ENCODE results near the gene GTSE1.

Gene GTSE1

GRCh38 chr22:46329616-46330015 is 32.9 kb downstream of the GTSE1 start:
- no peak for DNase-seq

GRCh38 chr22:46330426-46330825 is 33.8 kb downstream of the GTSE1 start:
- no peak for DNase-seq

GRCh38 chr22:46331496-46331895 is 34.8 kb downstream of the GTSE1 start:
- DNase-seq, result no peak

GRCh38 chr22:46335201-46336118 is 38.8 kb downstream of the GTSE1 start, which contains the start of gene TRMU:
Gene TRMU, plus strand, starts transcription at chr22:46335714. Its CDS starts 51 bp downstream, at chr22:46335765.
- peak; percentile 65 for DNase-seq

DNA sequence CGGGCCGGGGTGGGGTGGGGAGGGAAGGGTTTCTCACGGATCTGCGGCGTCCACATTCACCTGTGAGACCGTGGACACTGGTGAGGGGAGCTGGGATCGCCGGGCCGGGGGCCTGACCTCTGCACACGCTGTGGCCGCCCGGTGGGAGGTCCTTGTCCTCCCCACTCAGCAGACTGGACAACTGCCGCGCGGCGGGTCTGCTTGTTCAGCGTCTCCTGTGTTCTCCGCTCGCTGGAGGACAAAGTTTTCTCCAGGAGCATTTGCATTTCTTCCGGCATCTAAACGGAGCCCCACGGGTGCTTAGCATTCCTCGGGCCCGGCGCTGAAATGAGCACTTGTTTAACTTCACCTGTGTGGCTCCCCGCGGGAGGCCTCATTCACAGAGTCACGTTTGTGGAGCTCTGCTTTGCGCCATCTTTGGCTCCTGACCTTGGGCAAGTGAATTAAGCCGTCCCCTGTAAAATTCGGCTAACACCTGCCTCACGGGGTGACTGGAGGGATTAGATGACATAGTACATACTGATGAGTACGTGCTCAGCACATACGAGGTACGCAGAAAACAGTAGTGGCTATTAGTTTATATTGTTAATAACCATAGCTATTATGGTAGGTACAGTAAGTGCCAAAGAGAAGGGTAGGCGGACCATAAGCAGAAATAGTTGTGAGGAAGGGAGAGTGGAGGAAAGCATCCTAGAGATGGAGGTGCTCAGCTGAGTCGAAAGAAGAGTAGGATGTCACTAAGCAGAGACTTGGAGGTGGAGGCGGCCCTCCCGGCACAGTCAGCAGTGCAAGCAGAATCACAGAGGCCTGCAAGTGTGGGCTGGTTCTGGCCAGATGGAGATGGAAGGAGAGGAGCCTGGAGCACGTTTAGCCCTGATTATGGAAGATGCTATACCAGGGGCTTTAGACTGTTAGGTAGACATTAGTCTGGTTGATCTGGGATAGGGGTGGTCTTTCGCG is 39.7 kb downstream of the GTSE1 start:
- peak; percentile 10 for DNase-seq

- DNase-seq, result no peak
Observed at GRCh38 chr22:46337870-46338269, 41.2 kb downstream of the GTSE1 start.

DNA sequence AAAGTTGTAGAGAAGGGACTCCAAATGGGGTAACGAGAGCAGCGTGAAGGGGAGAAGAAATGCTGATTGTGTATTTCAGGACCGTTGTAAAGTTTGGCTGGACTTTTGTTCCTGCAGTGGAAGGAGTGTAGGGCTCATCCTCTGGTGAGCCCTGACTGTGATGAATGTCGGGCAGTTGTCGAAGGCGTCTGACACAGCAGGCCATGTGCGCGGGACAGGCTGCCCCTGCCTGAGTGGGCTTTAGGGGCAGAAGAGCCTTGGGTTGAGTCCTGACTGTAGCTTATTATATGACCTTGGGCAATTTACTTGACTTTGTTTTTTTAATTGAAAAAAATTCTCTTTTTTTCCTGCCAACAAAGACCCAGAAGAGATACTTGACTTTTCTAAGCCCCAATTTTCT is 42.0 kb downstream of the GTSE1 start:
- DNase-seq, result no peak

DNA sequence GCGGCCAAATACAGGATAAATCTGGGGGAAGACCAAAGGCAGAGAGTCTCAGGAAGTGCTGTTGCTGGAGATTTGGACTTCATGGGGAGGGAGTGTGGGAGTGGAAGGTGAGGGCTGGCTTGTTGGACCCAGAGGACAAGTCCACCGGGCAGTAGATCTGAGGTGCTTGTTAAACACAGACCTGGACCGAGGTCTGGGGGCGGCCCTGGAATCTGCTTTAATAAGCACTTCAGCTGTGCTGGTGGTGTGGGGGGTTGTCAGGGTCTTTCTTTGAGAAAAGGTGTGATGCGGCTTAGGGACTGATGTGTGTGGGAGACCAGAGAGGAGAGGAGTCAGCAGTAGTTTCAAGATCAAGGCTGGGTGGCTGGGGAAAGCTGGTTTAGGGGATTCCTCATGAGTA is 43.3 kb downstream of the GTSE1 start:
- no peak for DNase-seq

DNA sequence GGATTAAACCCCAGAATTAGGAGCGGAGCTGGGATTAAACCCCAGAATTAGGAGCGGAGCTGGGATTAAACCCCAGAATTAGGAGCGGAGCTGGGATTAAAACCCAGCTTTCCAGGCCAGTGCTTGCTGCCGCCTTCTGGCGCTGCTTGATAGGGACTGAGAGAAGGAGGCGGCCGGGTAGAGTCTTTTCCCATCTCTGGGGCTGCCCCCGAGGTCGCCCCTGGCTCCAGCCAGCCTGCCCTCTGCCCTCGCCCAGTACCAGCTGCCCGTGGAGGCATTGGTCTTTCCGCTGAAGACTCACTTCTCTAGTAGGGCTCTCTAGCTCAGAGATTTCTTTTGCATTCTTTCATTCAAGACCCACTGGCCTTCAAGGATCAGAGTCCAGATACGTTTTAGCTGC is 44.0 kb downstream of the GTSE1 start:
- DNase-seq, result no peak

- no peak for DNase-seq
Observed at GRCh38 chr22:46346680-46347405, 50.2 kb downstream of the GTSE1 start.

GRCh38 chr22:46347646-46348045 is 51.0 kb downstream of the GTSE1 start:
- DNase-seq, result no peak

DNA sequence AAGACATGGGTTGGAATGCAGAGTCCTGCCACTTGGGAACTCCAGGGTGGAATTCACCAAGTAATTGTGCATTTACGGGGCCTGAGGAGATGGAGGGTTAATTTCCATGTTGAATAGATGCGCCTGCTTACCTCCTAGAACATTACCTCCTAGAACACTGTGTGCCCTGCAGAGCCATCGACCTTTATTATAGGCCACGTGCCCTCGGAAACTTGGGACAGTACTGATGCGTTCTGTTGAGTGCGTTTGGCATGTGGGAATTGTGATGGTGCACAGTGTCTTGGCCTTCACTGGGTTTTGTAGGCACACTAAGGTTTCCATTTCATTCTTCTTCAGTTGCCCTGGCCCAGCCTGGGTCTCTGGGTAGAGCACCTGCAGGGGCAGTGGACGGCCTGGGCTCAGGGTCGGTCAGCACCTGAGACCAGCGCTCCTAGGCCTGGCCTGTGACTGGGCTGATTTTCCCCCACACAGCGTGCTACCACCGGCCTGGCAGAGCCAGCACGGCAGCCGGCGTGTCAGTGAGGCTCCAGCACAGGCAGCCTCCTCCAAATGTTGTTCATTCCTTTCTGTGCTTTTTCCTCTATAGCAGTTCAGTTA is 51.5 kb downstream of the GTSE1 start:
- no peak for DNase-seq

DNA sequence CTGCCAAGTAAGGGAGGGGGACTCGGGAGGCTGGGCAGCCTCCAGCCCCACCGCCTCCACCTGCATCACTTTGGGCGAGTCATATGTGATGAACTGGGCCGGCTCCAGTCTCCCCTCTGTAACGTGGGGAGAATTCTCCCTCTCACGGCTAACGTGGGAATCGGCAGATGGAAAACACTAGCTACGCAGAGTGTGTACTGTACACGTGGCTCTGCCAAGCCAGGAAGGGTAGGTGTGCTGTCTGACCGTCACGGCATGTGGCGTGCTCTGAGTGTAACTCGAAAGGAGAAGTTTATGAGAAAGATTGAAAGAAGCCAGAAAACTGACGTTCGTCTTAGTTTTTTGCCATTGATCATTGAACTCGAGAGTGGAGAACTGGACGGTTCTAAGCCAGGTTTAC is 52.6 kb downstream of the GTSE1 start:
- DNase-seq, result no peak

GRCh38 chr22:46349681-46350080 is 53.0 kb downstream of the GTSE1 start:
- no peak for DNase-seq

GRCh38 chr22:46350121-46350520 is 53.5 kb downstream of the GTSE1 start:
- no peak for DNase-seq

DNA sequence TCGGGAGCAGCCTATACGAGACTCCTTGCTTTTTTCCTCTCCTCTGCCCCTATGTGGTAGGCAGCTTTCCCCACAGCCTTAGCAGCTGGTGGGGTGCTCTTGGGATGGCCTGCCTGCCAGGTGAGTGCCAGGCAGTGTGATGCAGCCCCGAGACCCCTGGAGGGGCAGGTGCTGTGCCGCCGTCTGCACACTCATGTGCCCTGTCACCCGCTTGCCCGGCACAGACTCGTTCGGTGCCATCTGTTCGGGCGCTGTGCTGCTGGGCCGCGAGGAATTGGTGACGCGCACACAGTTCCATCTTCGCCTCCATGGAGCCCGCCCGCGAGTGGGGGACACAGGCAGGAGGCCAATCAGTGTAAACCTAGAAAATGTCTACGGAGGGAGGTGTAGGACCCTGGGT is 54.0 kb downstream of the GTSE1 start:
- DNase-seq, result no peak

- no peak for DNase-seq
Observed at GRCh38 chr22:46351131-46351735, 54.6 kb downstream of the GTSE1 start.

DNA sequence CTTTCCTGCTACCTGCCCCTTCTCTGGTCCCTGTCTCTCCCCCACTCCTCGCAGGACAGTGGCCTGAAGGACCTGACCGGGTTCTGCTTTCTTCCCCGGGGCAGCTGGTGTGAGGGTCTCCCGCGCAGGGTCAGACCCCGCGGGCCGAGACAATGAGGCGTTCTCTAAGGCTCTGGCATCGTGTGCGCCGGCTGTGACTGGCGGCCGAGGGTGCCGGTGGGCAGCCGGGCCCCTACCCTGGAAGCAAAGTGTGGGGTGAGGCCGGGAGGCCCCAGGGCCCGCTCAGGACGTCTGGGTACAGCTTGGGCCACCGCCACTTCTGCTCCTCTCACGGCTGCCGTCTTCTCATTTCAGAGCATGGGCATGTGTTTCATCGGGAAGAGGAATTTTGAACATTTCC is 55.1 kb downstream of the GTSE1 start:
- DNase-seq, result no peak

DNA sequence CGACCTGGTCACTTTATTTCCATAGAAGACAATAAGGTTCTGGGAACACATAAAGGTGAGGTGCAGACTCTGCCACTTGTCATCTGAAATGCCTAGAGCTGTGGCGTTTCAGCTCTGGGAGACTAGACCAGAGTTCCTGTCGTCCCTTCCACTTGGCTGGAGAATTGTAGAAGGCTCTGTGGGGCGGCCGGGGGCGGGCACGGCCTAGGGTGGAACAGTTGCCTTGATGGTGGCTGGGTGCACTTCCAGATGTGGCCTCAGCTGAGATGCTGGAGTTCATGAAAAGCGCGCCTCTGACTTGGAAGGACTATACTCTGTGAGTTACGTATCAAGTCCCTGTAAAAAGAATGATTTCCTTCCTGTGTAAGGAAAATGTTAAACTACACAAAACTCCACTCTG is 55.6 kb downstream of the GTSE1 start:
- DNase-seq, result no peak

DNA sequence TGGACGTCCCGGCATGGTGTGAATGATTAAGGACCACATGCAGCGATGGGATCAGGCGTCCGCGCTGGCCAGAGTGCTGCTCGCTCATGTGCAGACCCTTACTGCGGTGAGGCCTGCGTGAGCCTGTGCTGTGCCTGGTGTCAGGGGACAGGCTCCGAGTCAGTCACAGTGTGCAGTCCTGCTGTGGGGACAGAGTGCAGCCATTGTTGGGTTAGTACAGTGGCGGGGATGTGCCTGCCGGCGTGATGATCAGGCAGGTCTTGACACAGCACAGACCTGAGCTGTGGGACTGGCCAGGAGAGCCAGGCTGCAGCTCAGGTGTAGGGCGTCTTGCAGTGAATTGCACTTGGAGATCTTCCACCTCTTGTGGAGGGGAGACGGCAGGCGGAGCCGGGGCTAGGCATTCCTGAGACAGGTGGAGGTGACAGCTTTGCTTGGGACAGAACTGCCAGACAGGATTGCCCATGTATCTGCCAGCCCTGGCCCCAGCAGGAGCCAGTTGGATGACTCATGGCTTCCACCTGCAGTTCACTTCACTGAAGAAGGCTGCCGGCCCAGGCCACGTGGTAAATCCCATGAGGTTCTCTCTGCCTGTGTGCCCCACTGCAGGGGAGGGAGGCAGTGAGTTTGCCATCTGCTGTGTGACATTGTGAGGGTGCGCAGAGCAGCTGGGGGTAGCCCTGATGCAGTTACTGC is 56.2 kb downstream of the GTSE1 start:
- no peak for DNase-seq

DNA sequence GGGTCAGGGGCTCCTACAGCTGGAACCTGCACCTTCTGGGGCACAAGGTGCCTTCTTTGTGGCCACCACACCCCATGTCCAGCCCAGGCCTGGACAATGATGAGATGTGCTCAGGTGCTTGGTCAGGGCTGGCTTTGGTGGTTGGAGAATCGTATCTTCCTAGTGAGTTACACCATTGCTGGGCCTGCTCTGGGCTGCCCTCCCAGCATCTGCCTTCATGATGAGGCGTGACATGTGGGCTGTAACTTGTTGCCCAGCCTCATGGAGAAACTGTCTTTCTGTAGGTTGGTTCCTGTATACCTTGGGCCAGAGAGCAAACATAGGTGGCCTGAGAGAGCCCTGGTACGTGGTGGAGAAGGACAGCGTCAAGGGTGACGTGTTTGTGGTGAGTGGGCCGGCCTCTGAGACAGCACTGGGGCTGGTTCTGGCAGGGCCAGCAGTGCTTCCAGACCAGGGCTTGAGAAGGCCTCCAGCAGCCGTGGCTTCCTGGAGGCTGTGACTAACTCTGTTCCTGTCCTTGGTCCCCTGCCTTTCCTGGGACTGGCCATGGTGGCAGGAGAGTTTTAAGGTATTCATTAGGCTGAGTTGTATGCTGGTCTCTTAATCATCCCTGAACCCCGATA is 56.9 kb downstream of the GTSE1 start:
- DNase-seq, result no peak

All from activated CD4-positive, alpha-beta T cell treated with anti-CD3 and anti-CD28 coated beads, Interleukin-2, amount 50 U/mL, for 1 hour (primary cell).